A172 (cell line): Measurements from ENCODE around the gene GSTA5. TPM values are rescaled to one million over a fixed set of nuclear protein-coding genes. Genes with fewer than 3 reads are reported as not detected.
"Not testable (repeated sequence)": the region's sequence is repeated elsewhere in the genome, so short reads cannot be mapped to it uniquely, and the experiment has no call there.

ENCODE experiments used
- DNase-seq: peaks from one replicate; pipeline ENCODE4 v3.0.0-alpha.2; 2015; ENCODE audit warnings: low spot score
- total RNA-seq: library from RNA; depleted of rRNA; stranded (reverse); fragments of >200 nt; shearing (Covaris generic); gene quantifications from 2 replicates; pipeline ENCODE4 v1.2.3, GENCODE V29; 2014; rRNA removed

GSTA5 gene
- total RNA-seq, 1 experiment from 2014 or later = not detected

DNA sequence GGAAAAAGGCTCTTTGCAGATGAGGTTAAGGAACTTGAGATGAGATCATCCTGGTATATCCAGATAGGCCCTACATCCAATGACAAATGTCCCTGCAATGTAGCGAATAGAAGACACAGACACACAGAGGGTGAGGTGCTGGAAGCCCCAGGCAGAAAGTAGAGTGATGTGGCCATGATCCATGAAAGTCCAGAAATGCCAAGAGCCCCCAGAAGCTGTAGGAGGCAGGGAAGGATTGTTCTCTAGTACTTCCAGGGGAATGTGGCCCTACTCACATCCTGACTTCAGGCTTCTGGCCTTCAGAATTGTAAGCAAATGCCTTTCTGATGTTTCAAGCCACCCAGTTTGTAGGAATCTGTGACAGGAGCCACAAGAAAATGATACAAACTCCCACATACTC is 51.0 kb downstream of the GSTA5 start:
- not testable (repeated sequence) for DNase-seq

DNA sequence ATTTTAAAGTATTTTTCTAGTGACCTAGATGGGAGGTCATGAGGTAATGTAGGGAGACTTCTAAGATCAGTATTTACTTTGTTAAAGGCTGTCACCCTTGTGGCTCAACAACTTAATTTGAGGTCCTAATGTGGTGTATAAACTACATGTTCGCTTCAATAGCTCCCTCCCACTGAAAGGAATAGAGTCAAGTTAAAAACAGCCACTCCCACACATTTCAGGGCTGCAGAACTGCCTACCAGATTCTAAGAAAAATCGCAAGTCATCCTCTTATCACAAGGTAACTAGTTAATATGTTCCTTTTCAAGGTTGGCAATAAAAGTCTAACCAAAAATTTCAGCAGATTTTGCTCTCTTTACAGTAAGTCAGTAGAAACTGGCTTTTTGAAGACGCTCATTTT is 52.1 kb downstream of the GSTA5 start:
- DNase-seq = no peak

DNA sequence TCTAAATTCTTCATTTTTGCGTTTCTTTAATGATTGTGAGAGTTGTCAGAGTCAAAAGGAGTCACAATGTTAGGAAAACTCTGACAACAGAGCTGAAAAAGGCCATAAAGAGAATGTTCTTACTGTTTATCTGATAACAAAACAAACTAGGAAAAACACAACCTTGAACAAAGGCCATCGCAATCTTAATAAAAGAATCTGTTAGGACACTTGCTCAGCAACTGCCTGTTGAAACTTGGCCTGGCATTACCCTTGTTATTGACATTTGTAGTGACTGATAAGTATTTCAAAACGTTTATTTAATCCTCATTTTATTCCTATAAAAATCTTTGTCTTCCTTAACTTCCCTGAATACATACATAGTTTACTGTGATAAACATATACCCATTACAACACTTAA is 52.7 kb downstream of the GSTA5 start:
- DNase-seq = no peak

DNA sequence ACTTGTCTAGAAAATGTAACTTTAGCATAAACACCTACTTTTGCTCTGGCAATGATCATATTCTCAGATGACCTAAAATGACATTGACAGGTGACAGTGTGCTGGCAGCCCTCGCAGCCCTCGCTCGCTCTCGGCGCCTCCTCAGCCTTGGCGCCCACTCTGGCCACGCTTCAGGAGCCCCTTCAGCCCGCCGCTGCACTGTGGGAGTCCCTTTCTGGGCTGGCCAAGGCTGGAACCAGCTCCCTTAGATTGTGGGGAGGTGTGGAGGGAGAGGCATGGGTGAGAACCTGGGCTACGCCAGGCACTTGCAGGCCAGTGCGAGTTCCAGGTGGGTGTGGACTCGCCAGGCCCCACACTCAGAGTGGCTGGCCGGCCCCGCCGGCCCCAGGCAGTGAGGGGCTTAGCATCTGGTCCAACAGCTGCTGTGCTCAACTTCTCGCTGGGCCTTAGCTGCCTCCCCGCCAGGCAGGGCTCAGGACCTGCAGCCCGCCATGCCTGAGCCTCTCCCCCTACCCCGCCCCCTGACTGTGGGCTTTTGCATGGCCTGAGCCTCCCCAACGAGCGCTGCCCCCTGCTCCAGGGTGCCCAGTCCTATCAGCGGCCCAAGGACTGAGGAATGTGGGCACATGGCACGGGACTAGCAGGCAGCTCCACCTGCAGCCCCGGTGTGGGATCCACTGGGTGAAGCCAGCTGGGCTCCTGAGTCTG is 54.2 kb downstream of the GSTA5 start:
- DNase-seq = no peak

DNA sequence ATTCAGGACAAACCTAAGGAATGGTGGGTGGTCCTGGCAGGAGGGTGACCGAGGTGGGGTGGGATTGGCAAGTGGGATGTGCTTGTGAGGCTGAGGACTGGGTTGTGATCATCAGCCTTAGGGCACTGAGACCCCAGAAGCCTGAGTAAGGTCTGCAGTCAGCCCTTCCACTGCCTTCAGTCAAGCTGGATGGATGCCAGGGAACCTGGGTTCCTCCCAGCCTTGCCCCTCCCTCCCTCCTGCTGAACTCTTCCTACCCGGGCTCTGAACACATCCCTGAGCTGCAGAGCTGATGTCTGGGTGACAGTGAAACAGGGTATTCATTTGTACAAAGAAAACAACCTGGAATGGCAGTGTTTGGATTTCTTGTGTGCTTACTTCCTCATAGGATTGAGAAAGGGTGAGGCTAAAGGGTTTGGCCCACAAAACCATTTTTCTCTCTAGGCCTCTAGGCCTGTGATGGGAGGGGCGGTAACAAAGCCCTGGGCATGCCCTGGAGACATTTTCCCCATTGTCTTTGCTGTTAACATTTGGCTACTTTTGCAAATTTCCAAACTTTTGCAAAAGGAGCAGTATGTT is 57.8 kb downstream of the GSTA5 start:
- not testable (repeated sequence) for DNase-seq

DNA sequence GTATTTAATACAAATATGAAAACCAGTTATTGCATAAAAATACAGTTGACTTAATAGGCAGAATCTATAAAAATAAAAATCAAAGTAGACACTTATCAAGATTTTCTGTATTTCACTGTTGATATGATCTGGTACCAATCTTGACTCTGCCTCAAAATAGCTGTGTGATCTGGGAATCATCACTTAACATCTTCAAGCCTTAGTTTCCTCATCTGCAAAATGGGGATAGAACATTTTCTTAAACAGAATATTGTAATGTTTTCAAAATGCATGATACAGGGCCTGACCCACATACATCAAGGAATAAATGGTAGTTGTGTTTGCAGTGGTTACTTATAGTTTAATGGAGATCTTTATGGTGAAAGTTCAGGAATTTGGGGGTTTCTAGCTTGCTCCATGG is 58.4 kb downstream of the GSTA5 start:
- not testable (repeated sequence) for DNase-seq

Other genes starting within 250 kb of the GSTA5 start
- 108 and 116 TPM in 2 replicates for gene TMEM14A, start 169.7 kb downstream of the GSTA5 start, total RNA-seq
- gene GSTA2, start 77.3 kb downstream of the GSTA5 start, total RNA-seq = not detected in 2 replicates
- gene GSTA1, start 37.0 kb downstream of the GSTA5 start, total RNA-seq = not detected in 2 replicates
- gene GSTA3, start 68.9 kb upstream of the GSTA5 start, total RNA-seq = not detected in 2 replicates
- 14.9 and 15.7 TPM in 2 replicates for gene GSTA4, start 154.5 kb upstream of the GSTA5 start, total RNA-seq
- 6.0 and 8.5 TPM in 2 replicates for gene CILK1, start 221.0 kb upstream of the GSTA5 start, total RNA-seq
- 27.6 and 41.3 TPM in 2 replicates for gene FBXO9, start 224.6 kb upstream of the GSTA5 start, total RNA-seq